T-helper 2 cell treated with Interferon-gamma antibody and Interleukin-4, amounts not matched to agents 100 ng/mL and 5 ng/mL, for 36 hours (primary cell): Measurements from ENCODE around the gene NDUFA8. TPM values are rescaled to one million over a fixed set of nuclear protein-coding genes. Genes with fewer than 3 reads are reported as not detected.

ENCODE experiments used
- intact Hi-C: fragments of 100-400 bp; cut with micrococcal nuclease; formaldehyde crosslinking; loops from one replicate; pipeline ENCODE4 v1.15.1; 2023
- total RNA-seq: library from RNA; stranded (reverse); gene quantifications from 2 replicates; pipeline ENCODE4 v1.2.3, GENCODE V29; 2022

Gene NDUFA8
- total RNA-seq, 1 donor from 2014 or later: 40.5 TPM

- intact Hi-C loops: no loop called here
Observed at GRCh38 chr9:122138560-122139268, 20.9 kb downstream of the NDUFA8 start.

- intact Hi-C loops: no loop called here
Observed at GRCh38 chr9:122135529-122135859, 24.1 kb downstream of the NDUFA8 start.

GRCh38 chr9:122134822-122135528 lies 24.6 kb downstream of the NDUFA8 start:
- intact Hi-C loops: no loop called here

DNA sequence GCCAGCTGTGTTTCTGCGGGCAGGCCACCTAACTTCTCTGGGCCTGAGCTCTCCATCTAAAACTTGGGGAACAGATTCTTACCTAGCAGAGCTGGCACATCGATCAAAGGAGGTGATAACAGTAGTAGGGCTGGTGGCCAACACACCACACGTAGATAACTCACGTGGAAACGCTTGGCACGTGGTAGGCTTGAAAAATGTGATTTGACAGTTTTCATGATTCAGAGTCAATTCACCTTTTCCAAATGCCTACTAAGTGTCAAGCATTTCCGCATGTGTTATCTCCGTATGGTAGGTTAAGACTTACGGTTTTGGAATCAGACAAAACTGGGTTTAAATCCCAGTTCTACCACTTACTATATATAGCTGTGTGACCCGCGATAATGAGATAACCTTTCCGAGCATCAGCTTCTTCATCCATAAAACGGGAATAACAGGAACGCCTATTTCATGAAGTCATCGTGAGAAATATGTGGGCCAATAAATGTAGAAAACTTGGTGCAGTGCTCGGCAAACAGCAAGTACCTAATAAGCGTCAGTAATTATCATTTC lies 25.5 kb downstream of the NDUFA8 start:
- intact Hi-C loops: no loop called here

DNA sequence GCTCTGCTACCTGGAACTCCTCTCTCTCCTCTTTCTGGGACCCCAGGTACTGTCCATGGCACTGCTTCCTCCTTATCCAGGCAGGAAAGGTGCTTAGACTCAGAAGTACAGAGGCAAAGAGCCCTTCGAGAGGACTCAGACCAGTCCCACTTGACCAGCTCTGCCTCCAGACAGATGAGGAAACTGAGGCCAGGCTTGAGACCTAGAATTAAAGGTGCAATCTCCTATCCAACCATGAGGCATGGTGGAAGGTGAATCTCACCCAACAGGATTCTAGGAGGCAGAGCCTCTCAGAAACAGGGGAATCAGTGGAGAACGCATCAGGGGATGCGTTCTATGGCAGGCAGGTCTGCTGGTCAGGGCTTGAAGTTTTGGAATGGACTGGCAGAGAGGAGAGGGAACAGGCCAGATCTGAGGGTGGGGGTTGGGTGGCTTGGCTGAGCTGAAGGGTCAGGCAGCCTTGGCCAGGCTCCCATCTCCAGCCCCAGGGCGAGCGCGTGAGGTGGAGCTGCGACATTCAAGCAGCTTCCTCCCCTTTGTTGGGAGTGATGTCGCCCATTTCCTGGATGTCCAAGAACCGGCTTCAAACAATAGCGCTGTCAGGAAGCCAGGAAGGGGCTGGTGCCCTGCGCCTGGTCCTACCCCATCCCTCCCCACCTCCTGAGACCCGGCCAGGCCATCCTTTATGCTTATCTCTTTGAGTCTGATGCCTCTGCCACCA lies 26.2 kb downstream of the NDUFA8 start:
- intact Hi-C loops: no loop called here

DNA sequence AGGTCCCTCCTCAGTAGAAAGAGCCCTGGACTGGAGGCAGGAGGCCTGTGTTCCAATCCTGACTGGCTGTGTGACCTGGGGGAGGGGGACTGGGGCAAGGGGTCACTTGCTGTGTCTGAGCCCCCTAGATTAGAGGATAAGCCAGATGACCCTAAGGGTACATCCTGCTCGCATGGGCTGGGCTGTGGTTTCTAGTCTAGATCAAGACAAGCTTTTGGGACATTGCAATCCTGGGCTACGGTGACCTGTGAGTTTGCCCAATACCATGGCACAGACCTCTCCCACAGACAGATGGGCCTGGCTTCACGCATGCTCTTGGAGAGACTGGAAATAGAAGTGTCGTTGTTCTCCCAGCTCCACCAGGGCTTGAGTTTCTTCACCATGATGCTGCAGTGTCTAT lies 27.0 kb downstream of the NDUFA8 start:
- intact Hi-C loops: no loop called here

GRCh38 chr9:122131401-122132001 lies 28.1 kb downstream of the NDUFA8 start:
- intact Hi-C loops: no loop called here

DNA sequence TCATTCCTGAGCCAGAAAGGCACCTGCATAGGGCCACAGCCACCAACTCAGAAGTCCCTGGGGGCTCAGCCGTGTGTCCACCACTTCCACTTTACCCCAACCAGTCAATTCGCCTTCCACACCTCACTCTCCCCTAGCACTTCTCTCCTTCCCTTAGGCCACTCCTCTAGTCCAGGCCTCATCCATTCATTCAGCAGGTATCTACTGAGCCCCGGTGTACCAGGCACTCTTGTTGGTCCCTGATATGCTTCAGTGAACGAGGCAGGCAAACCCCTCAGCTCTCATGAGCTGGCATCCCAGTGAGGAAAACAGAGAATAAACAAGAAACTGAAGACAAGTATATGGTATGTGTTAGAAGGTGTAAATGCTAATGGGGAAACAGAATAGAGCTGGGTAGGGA lies 28.7 kb downstream of the NDUFA8 start:
- intact Hi-C loops: no loop called here

- intact Hi-C loops: no loop called here
Observed at GRCh38 chr9:122129969-122130368, 29.6 kb downstream of the NDUFA8 start.

- intact Hi-C loops: no loop called here
Observed at GRCh38 chr9:122128969-122129343, 30.6 kb downstream of the NDUFA8 start.

DNA sequence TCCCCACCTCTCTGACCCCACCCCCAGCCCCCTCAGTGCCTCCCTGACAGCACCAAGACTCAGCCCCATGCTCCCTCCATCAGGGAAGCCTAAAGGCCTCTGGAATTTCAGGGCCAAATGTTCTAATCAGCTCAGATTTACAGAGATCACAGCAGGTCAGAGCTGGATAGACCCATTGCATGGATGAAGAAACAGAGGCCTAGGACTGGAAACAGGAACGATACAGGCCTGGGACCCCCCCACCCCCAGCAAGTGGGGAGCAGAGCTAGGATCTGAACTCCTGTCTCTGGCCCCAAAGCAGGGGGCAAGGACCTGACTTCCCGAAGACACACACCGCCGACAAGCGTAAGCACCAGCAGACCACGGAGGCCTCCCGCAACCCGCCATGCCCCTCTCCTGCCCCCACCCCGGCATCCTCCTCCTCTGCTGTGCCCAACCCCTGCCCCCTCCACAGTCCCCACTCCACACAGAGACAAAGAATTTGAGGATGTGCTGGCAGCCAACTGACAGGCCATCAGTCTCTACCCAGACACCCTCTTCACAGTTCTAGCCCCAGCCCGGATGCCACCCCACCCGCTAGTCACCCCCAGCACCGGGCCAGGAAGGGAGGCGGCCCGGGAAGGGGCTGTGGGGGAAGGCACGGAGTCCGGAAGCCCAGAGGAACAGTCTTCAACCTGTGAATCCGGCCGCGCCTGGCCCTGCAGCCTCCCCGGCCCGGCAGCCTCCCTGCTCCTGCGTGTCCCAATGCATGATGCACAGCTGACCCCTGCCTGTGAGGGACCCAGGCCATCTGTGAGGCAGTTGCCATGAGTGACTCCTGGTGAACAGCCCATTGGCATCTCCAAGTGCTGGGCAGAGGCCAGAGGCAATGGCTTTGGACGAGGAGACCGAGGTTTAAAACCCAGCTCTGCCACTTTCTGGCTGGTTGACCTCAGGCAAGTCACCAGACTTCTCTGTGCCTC lies 31.3 kb downstream of the NDUFA8 start:
- intact Hi-C loops: no loop called here

DNA sequence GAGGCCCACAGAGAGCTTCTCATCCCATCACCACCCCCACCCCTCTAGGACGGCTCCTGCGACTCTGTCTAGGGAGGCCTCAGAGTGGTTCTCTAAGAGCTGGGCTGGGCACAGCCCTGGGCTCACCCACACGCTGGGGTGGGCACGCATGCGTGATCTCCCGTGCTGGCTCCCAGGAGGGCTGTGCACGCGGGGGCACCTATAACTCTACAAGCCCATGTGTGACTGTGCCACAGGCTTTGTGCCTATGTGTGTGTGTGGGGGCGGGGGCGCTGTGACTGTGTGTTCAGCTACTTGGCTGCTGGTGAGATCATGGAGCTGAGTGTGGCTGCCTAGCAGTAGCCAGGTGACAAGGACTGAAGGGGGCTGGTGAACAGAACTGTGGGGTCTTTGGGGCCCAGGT lies 32.2 kb downstream of the NDUFA8 start:
- intact Hi-C loops: no loop called here

DNA sequence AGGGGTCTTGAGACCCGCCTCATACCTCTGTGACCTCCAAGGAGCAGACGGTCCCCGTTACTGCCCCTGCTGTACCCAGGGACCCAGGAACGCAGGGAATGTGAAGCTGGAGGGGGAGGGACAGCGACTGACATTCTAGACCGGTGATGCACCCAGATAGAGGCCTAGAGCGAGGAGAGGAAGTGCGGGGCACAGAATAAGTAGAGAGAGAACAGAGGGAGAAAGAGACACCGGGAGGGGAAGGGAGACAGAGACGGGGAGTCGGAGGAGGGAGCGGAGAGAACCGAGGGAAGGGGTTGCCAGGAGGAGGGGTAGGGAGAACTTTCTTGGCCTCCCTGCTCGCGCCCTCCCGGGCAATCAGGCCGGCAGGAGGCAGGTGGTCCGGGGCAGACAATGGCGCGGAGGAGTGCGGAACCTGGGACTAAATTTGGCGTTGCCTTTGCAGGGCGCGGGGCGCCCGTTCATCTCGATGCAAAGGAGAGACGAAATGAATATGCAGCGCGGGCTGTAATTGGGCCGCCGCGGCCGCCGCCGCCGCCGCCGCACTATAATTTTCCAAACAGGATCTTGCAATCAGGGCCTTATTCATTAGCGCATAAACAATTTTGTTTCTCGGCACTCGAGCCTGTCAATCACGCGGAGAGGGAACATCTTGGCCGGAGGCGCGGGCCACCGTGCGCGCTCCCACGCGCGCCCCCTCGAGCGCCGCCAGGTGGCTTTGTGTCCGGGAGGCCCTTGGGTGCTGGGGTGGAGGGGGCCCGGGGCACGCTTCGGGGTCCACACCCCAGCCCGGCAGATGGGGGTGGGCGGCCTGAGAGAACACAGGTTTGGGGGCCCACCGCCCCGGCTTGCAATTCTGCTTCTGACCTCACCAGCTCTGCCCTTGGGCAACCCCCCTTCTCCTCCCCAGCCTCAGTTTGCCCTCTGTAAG lies 33.0 kb downstream of the NDUFA8 start:
- intact Hi-C loops: no loop called here

- intact Hi-C loops: loop anchor here (1.0 to 2.0 kb wide), 4 partner anchors 33 to 685 kb away; partner anchors contain the start of genes MORN5 and NDUFA8
Observed at GRCh38 chr9:122125509-122126330, 33.9 kb downstream of the NDUFA8 start.

DNA sequence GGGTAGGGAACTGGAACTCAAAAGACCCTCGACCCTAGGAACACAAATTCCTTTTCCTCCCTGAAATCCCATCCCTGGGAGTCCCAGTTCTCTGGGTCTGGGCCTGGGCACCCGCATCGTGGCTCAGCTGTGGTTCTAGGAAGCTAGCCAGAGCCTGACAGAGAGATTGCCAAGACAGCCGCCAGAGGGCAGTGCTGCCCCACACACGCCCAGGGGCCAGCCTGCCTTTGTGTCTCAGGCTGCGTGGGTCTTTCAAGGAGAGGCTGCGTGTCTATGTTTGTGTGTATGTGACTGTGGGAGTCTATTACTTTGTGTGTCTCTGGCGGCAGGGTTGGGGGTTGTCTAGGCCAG lies 34.4 kb downstream of the NDUFA8 start:
- intact Hi-C loops: loop anchor here (1.0 to 2.0 kb wide), 4 partner anchors 34 to 685 kb away; partner anchors contain the start of genes MORN5 and NDUFA8

GRCh38 chr9:122124528-122124927 lies 35.1 kb downstream of the NDUFA8 start:
- intact Hi-C loops: loop anchor here (2.0 kb wide), 2 partner anchors 34 to 328 kb away; partner anchors contain the start of genes MORN5 and NDUFA8

GRCh38 chr9:122124048-122124447 lies 35.5 kb downstream of the NDUFA8 start:
- intact Hi-C loops: loop anchor here (2.0 kb wide), 2 partner anchors 35 to 329 kb away; partner anchors contain the start of genes MORN5 and NDUFA8
